Hepatocyte (in vitro differentiated cells): Measurements from ENCODE around the gene KCNJ15. TPM values are rescaled to one million over a fixed set of nuclear protein-coding genes. Genes with fewer than 3 reads are reported as not detected.

Experiments
- DNase-seq: peaks from one replicate; pipeline ENCODE4 v3.0.0-alpha.2; 2016; ENCODE audit warnings: low spot score
- H2AFZ ChIP-seq: fragments of 200-600 bp; sonication (generic); 2 replicates; pipeline ENCODE4 v1.6.0; 2016; ENCODE audit warnings: antibody characterized with exemption, mild to moderate bottlenecking
- H3K27ac ChIP-seq: fragments of 200-600 bp; sonication (generic); 2 replicates; pipeline ENCODE4 v1.5.1; 2016; ENCODE audit warnings: mild to moderate bottlenecking
- H3K27me3 ChIP-seq: fragments of 200-600 bp; sonication (generic); 2 replicates; pipeline ENCODE4 v1.6.1; 2016
- H3K36me3 ChIP-seq: fragments of 200-600 bp; sonication (generic); replicated peaks from 2 replicates; pipeline ENCODE4 v1.5.1; 2016; ENCODE audit warnings: low read depth; ENCODE audit not compliant: insufficient read depth
- H3K4me1 ChIP-seq: fragments of 200-600 bp; sonication (generic); 2 replicates; pipeline ENCODE4 v1.5.1; 2016; ENCODE audit warnings: mild to moderate bottlenecking, moderate library complexity; ENCODE audit not compliant: insufficient read depth
- H3K4me2 ChIP-seq: fragments of 200-600 bp; sonication (generic); 2 replicates; pipeline ENCODE4 v1.6.0; 2016
- H3K4me3 ChIP-seq: fragments of 200-600 bp; sonication (generic); 2 replicates; pipeline ENCODE4 v1.5.1; 2016; ENCODE audit warnings: mild to moderate bottlenecking
- H3K79me2 ChIP-seq: fragments of 200-600 bp; sonication (generic); 2 replicates; pipeline ENCODE4 v1.6.0; 2017; ENCODE audit warnings: mild to moderate bottlenecking
- H3K9me2 ChIP-seq: fragments of 200-600 bp; sonication (generic); replicated peaks from 2 replicates; pipeline ENCODE4 v1.6.0; 2017; ENCODE audit warnings: mild to moderate bottlenecking; ENCODE audit not compliant: insufficient read depth
- H3K9me3 ChIP-seq: fragments of 200-600 bp; sonication (generic); 2 replicates; pipeline ENCODE4 v1.5.1; 2016; ENCODE audit warnings: low read depth, mild to moderate bottlenecking
- H4K20me1 ChIP-seq: fragments of 200-600 bp; sonication (generic); 2 replicates; pipeline ENCODE4 v1.6.0; 2016; ENCODE audit warnings: mild to moderate bottlenecking; ENCODE audit not compliant: insufficient read depth, poor library complexity, severe bottlenecking
- CTCF ChIP-seq: fragments of 200-600 bp; sonication (generic); IDR thresholded peaks from 2 replicates; pipeline ENCODE4 v1.5.1; 2016; ENCODE audit warnings: antibody characterized with exemption, mild to moderate bottlenecking; ENCODE audit not compliant: poor library complexity
- EZH2 ChIP-seq: fragments of 200-600 bp; sonication (generic); IDR thresholded peaks from 2 replicates; pipeline ENCODE4 v1.6.1; 2016; ENCODE audit warnings: antibody characterized with exemption, mild to moderate bottlenecking, borderline replicate concordance
- EZH2phosphoT487 ChIP-seq: fragments of 200-600 bp; sonication (generic); IDR thresholded peaks from one replicate; pipeline ENCODE4 v1.6.1; 2018; ENCODE audit warnings: antibody characterized with exemption, mild to moderate bottlenecking, low read depth, moderate library complexity; ENCODE audit not compliant: unreplicated experiment, severe bottlenecking
- WGBS: methylation state at CpG from one replicate; pipeline ENCODE4 v1.1.6; 2016; ENCODE audit warnings: low lambda C conversion rate; ENCODE audit errors: missing lambda C conversion rate; 5-methylcytosine and 5-hydroxymethylcytosine counted together
- polyA plus RNA-seq: library from polyadenylated mRNA; unstranded; fragments of >200 nt; fragmentation: Nextera tagmentation; extraction: Ambion mirVana; gene quantifications from 2 replicates; pipeline ENCODE4 v1.2.1, GENCODE V29; 2016
- total RNA-seq: library from RNA; depleted of rRNA; stranded (reverse); fragments of >200 nt; gene quantifications from 2 replicates; pipeline ENCODE4 v1.2.3, GENCODE V29; 2014

KCNJ15 gene
- total and polyA plus RNA-seq, 2 experiments from 2014 or later, result 0.43 to 0.88 TPM

GRCh38 chr21:38330666-38331065 lies 73.9 kb downstream of the KCNJ15 start:
- H3K4me3 ChIP-seq, result no peak overlapping the region
- H3K79me2 ChIP-seq, result no peaks in the 10 kb centered on the region
- no peaks in the 10 kb centered on the region for H4K20me1 ChIP-seq
- H3K4me1 ChIP-seq, result no peaks in the 10 kb centered on the region
- no peaks in the 10 kb centered on the region for H3K9me2 ChIP-seq
- TF ChIP-seq EZH2phosphoT487, result no peak
- no peak for TF ChIP-seq EZH2
- TF ChIP-seq CTCF, result no peak
- H3K36me3 ChIP-seq, result no peaks in the 10 kb centered on the region
- WGBS, result 85% methylated on average over 2 of the region's 2 CpGs
- no peak overlapping the region for H2AFZ ChIP-seq
- no peaks in the 10 kb centered on the region for H3K9me3 ChIP-seq
- no peak for DNase-seq
- no peaks in the 10 kb centered on the region for H3K27me3 ChIP-seq
- H3K4me2 ChIP-seq, result no peak overlapping the region
- no peak overlapping the region for H3K27ac ChIP-seq

DNA sequence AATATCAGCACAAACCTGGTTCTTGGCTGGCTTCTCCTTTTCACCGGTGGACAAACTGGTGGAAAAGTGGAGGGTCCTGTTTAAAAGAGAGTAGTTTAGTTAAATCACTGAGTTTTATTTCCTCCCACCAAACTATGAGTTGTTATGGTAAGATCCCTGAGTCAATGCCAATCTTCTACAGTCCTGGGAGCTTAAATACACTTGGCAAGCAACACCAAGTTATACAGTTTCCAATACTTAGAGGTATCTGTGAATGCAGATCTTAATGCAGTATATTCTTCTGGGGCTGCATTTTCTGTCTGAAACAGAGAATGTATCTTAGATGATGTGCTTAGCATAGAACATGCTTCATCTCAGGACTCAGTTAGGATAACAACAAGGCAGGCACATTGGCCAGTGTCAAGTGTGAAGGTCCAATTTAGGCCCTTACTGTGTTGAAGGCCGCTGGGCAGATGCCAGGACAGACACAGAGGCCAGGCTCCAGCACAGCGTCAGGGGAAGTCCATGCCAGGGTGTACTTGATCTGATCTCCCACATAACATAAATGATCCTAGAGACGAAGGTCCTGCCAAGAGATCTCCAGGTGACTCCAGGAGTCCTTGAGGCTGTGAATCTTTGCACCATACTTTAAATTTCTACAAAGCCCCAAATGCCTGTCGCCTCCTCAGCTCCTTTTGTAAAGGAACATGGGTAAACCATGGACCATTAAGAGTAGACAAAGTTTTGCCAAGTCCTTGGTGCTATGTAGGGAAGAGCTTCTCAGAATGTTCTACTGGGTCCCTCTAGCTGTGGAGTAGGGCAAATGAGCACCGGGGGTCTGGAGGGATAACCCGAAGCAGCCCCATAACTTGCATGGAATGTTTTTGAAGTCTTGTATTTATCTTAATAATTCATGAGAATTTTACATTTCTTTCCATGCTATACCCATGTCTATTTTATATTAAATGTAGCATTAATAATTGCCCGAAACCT lies 76.8 kb downstream of the KCNJ15 start:
- DNase-seq, result no peak
- H3K4me2 ChIP-seq, result no peak overlapping the region
- H3K36me3 ChIP-seq, result no peaks in the 10 kb centered on the region
- no peaks in the 10 kb centered on the region for H3K27me3 ChIP-seq
- TF ChIP-seq CTCF (peak; percentile 27), EZH2 (no peak)
- no peak overlapping the region for H3K27ac ChIP-seq
- H3K9me3 ChIP-seq, result no peaks in the 10 kb centered on the region
- WGBS, result 86% methylated on average over 8 of the region's 8 CpGs
- no peaks in the 10 kb centered on the region for H3K9me2 ChIP-seq
- no peaks in the 10 kb centered on the region for H4K20me1 ChIP-seq
- no peak overlapping the region for H2AFZ ChIP-seq
- H3K4me3 ChIP-seq, result no peak overlapping the region
- H3K4me1 ChIP-seq, result no peaks in the 10 kb centered on the region
- H3K79me2 ChIP-seq, result no peaks in the 10 kb centered on the region

DNA sequence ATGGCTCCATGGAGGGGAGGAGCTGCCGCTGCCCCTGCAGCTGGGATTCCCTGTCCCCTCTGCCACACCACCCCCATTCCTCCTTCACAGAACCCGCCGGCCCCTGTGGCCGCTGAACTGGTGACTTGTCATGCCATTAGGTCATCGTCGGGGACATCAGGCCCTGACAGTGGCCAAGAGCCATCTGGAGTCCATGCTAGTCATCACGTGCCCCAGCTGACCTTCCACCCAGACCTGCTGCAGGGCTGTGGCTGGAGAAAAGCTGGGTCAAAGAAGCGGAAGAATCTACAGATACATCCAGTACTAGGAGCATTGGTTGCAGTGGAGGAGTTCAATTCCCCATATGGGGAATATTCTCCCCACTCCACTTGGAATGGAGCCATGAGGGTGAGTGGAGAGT lies 78.1 kb downstream of the KCNJ15 start:
- no peaks in the 10 kb centered on the region for H3K9me2 ChIP-seq
- no peak for TF ChIP-seq EZH2phosphoT487
- TF ChIP-seq CTCF, result no peak
- no peak for TF ChIP-seq EZH2
- WGBS, result 95% methylated on average over 8 of the region's 8 CpGs
- no peak overlapping the region for H3K4me3 ChIP-seq
- no peaks in the 10 kb centered on the region for H3K27me3 ChIP-seq
- H3K9me3 ChIP-seq, result no peaks in the 10 kb centered on the region
- no peak for DNase-seq
- H3K36me3 ChIP-seq, result no peaks in the 10 kb centered on the region
- no peaks in the 10 kb centered on the region for H3K4me1 ChIP-seq
- H3K4me2 ChIP-seq, result no peak overlapping the region
- H4K20me1 ChIP-seq, result no peaks in the 10 kb centered on the region
- no peak overlapping the region for H3K27ac ChIP-seq
- no peak overlapping the region for H2AFZ ChIP-seq
- H3K79me2 ChIP-seq, result no peaks in the 10 kb centered on the region
